Neutrophil (primary cell): ENCODE results near the gene EPB41L4B.
"Not testable (repeated sequence)": the region's sequence is repeated elsewhere in the genome, so short reads cannot be mapped to it uniquely, and the experiment has no call there.

Experiments used
- H3K27ac ChIP-seq: fragments of 200-600 bp; sonication (generic); 2 replicates; pipeline ENCODE4 v1.5.1; 2016; ENCODE audit warnings: mild to moderate bottlenecking, moderate library complexity
- H3K27me3 ChIP-seq: fragments of 200-600 bp; sonication (generic); 2 replicates; pipeline ENCODE4 v1.6.0; 2016; ENCODE audit warnings: mild to moderate bottlenecking
- H3K36me3 ChIP-seq: fragments of 200-600 bp; sonication (generic); 2 replicates; pipeline ENCODE4 v1.5.1; 2017
- H3K4me1 ChIP-seq, 2 experiments: fragments of 200-600 bp in 1 of 2; sonication (generic) in 1 of 2; 1 replicate in 1 of 2; 2 replicates in 1 of 2; pipeline versions ENCODE4 v1.5.1 to v1.6.1; 2013 to 2016; ENCODE audit warnings: low read depth in 1 of 2, low read length in 1 of 2, mild to moderate bottlenecking in 1 of 2, moderate library complexity in 1 of 2; ENCODE audit not compliant: control insufficient read depth in 1 of 2, insufficient read depth in 1 of 2
- H3K4me3 ChIP-seq, 2 experiments: fragments of 200-600 bp in 1 of 2; sonication (generic) in 1 of 2; 1 replicate in 1 of 2; 2 replicates in 1 of 2; pipeline ENCODE4 v1.5.1; 2013 to 2016; ENCODE audit warnings: low read depth in 1 of 2, low read length in 1 of 2, mild to moderate bottlenecking in 1 of 2, moderate library complexity in 1 of 2
- H3K9me3 ChIP-seq: fragments of 200-600 bp; sonication (generic); 2 replicates; pipeline ENCODE4 v1.5.1; 2016
- CTCF ChIP-seq: fragments of 200-600 bp; sonication (generic); IDR thresholded peaks from 2 replicates; pipeline ENCODE4 v1.5.1; 2016; ENCODE audit warnings: antibody characterized with exemption

EPB41L4B gene

GRCh38 chr9:109230277-109230676 lies 90.6 kb downstream of the EPB41L4B start:
- H3K36me3 ChIP-seq: no peaks in the 10 kb centered on the region
- no peaks in the 10 kb centered on the region for H3K4me1 ChIP-seq
- H3K27ac ChIP-seq: no peak overlapping the region
- peaks cover 66% of the 10 kb centered on the region for H3K27me3 ChIP-seq
- no peak overlapping the region for H3K4me3 ChIP-seq
- TF ChIP-seq CTCF: no peak
- no peaks in the 10 kb centered on the region for H3K9me3 ChIP-seq

GRCh38 chr9:109229682-109230081 lies 91.2 kb downstream of the EPB41L4B start:
- TF ChIP-seq CTCF: no peak
- Histone ChIP-seq H3K27me3 (peaks cover 66% of the 10 kb centered on the region), H3K27ac (no peak overlapping the region), H3K9me3 (no peaks in the 10 kb centered on the region), H3K4me3 (no peak overlapping the region), H3K36me3 (no peaks in the 10 kb centered on the region), H3K4me1 (no peaks in the 10 kb centered on the region)

- H3K4me3 ChIP-seq: no peak overlapping the region
- no peaks in the 10 kb centered on the region for H3K4me1 ChIP-seq
- no peaks in the 10 kb centered on the region for H3K36me3 ChIP-seq
- H3K27me3 ChIP-seq: peaks cover 63% of the 10 kb centered on the region
- no peak overlapping the region for H3K27ac ChIP-seq
- no peaks in the 10 kb centered on the region for H3K9me3 ChIP-seq
- TF ChIP-seq CTCF: no peak
Observed at GRCh38 chr9:109228093-109228642, 92.7 kb downstream of the EPB41L4B start.

- H3K36me3 ChIP-seq: no peaks in the 10 kb centered on the region
- no peak overlapping the region for H3K27ac ChIP-seq
- H3K27me3 ChIP-seq: peaks cover 42% of the 10 kb centered on the region
- no peak for TF ChIP-seq CTCF
- no peaks in the 10 kb centered on the region for H3K4me1 ChIP-seq
- no peak overlapping the region for H3K4me3 ChIP-seq
- no peaks in the 10 kb centered on the region for H3K9me3 ChIP-seq
Observed at GRCh38 chr9:109225629-109226028, 95.2 kb downstream of the EPB41L4B start.

GRCh38 chr9:109224751-109225150 lies 96.1 kb downstream of the EPB41L4B start:
- H3K27ac ChIP-seq: no peak overlapping the region
- no peaks in the 10 kb centered on the region for H3K4me1 ChIP-seq
- peaks cover 41% of the 10 kb centered on the region for H3K27me3 ChIP-seq
- H3K4me3 ChIP-seq: no peak overlapping the region
- no peak for TF ChIP-seq CTCF
- H3K9me3 ChIP-seq: no peaks in the 10 kb centered on the region
- no peaks in the 10 kb centered on the region for H3K36me3 ChIP-seq

- H3K4me1 ChIP-seq, H3K4me3 ChIP-seq, H3K9me3 ChIP-seq, H3K27ac ChIP-seq, H3K36me3 ChIP-seq: not testable (repeated sequence)
- peaks cover 35% of the 10 kb centered on the region for H3K27me3 ChIP-seq
Observed at GRCh38 chr9:109218242-109218641, 102.6 kb downstream of the EPB41L4B start.
